Keratinocyte (primary cell): ENCODE measurements around the gene NOTUM. TPM values are rescaled to one million over a fixed set of nuclear protein-coding genes. Genes with fewer than 3 reads are reported as not detected.

ENCODE experiments used
- DNase-seq: peaks from one replicate; pipeline ENCODE4 v3.0.0-alpha.2; 2011; ENCODE audit warnings: low read depth, missing footprints, low spot score
- FAIRE-seq: peaks from 2 replicates; lab custom pipeline; 2011; peaks lifted over from hg19 to GRCh38; lab: Jason Lieb, UNC
- H2AFZ ChIP-seq: 2 replicates; pipeline ENCODE4 v1.6.0; 2012; ENCODE audit warnings: low read length, control low read depth, inconsistent platforms; ENCODE audit not compliant: control insufficient read depth
- H3K27ac ChIP-seq: 2 replicates; pipeline ENCODE4 v1.5.1; 2011; ENCODE audit warnings: low read length; ENCODE audit not compliant: control insufficient read depth, insufficient read depth
- H3K27me3 ChIP-seq: 3 replicates; pipeline ENCODE4 v1.6.0; 2011; ENCODE audit warnings: low read length; ENCODE audit not compliant: control insufficient read depth, insufficient read depth; ENCODE audit errors: extremely low read depth
- H3K36me3 ChIP-seq, 2 experiments: 2 replicates in 1 of 2; 3 replicates in 1 of 2; pipeline ENCODE4 v1.5.1; 2011; ENCODE audit warnings: low read length in 2 of 2, mild to moderate bottlenecking in 1 of 2; ENCODE audit not compliant: control insufficient read depth in 2 of 2, insufficient read depth in 2 of 2; ENCODE audit errors: extremely low read depth in 1 of 2
- H3K4me1 ChIP-seq: 3 replicates; pipeline ENCODE4 v1.5.1; 2011; ENCODE audit warnings: low read length; ENCODE audit not compliant: control insufficient read depth, insufficient read depth; ENCODE audit errors: extremely low read depth
- H3K4me2 ChIP-seq: 3 replicates; pipeline ENCODE4 v1.6.0; 2011; ENCODE audit warnings: low read depth, low read length; ENCODE audit not compliant: control insufficient read depth, insufficient read depth; ENCODE audit errors: extremely low read depth
- H3K4me3 ChIP-seq, 3 experiments: fragments of 200-600 bp in 1 of 3; sonication (generic) in 1 of 3; 2 replicates in 2 of 3; 3 replicates in 1 of 3; pipeline ENCODE4 v1.5.1; 2011 to 2016; ENCODE audit warnings: low read length in 3 of 3, mild to moderate bottlenecking in 3 of 3, control low read depth in 2 of 3, inconsistent platforms in 1 of 3, low read depth in 1 of 3, mixed read lengths in 1 of 3, mixed run types in 1 of 3, moderate library complexity in 1 of 3; ENCODE audit not compliant: control insufficient read depth in 2 of 3, insufficient read depth in 2 of 3; ENCODE audit errors: extremely low read depth in 1 of 3
- H3K79me2 ChIP-seq: 2 replicates; pipeline ENCODE4 v1.6.0; 2012; ENCODE audit warnings: low read length; ENCODE audit not compliant: control insufficient read depth, insufficient read depth
- H3K9ac ChIP-seq: 3 replicates; pipeline ENCODE4 v1.6.0; 2011; ENCODE audit warnings: low read length; ENCODE audit not compliant: control insufficient read depth, insufficient read depth; ENCODE audit errors: extremely low read depth
- H3K9me1 ChIP-seq: 3 replicates; pipeline ENCODE4 v1.6.0; 2011; ENCODE audit warnings: low read length; ENCODE audit not compliant: control insufficient read depth, insufficient read depth; ENCODE audit errors: extremely low read depth
- H3K9me3 ChIP-seq: 2 replicates; pipeline ENCODE4 v1.5.1; 2012; ENCODE audit warnings: low read depth, low read length; ENCODE audit not compliant: control insufficient read depth
- H4K20me1 ChIP-seq: 3 replicates; pipeline ENCODE4 v1.6.0; 2011; ENCODE audit warnings: low read length; ENCODE audit not compliant: control insufficient read depth, insufficient read depth; ENCODE audit errors: extremely low read depth
- CTCF ChIP-seq, 3 experiments: IDR thresholded peaks in 1 of 3; conservative IDR thresholded peaks in 1 of 3; optimal IDR thresholded peaks in 1 of 3; 2 replicates in 2 of 3; 3 replicates in 1 of 3; pipeline versions ENCODE3 to v1.5.1; 2011; ENCODE audit warnings: low read length in 3 of 3, mild to moderate bottlenecking in 3 of 3, moderate library complexity in 2 of 3, control low read depth in 1 of 3, inconsistent platforms in 1 of 3; ENCODE audit not compliant: insufficient read depth in 2 of 3; ENCODE audit errors: extremely low read depth in 1 of 3
- EZH2 ChIP-seq: IDR thresholded peaks from one replicate; pipeline ENCODE4 v1.6.1; 2012; ENCODE audit warnings: inconsistent platforms, mild to moderate bottlenecking, low read length, moderate library complexity
- dilution Hi-C: fragments of 300-500 bp; cut with MboI; formaldehyde crosslinking; loops from one replicate; pipeline ENCODE4 v1.7.0; 2020; ENCODE audit warnings: low sequenced_read_pairs; ENCODE audit not compliant: extremely low pct_ligation_motif_present
- polyA minus RNA-seq, 3 experiments: library from RNA; depleted of rRNA, polyadenylated mRNA; stranded (reverse); fragments of >200 nt; gene quantifications; 1 replicate in 1 of 3; 2 replicates in 1 of 3; 3 replicates in 1 of 3; pipeline ENCODE4 v1.2.3, GENCODE V29; 2011
- polyA plus RNA-seq, 5 experiments: library from polyadenylated mRNA; depleted of rRNA in 3 of 5; stranded (reverse) in 3 of 5; stranded (forward) in 1 of 5; unstranded in 1 of 5; fragments of >200 nt; gene quantifications; 1 replicate in 1 of 5; 2 replicates in 3 of 5; 3 replicates in 1 of 5; pipeline versions ENCODE4 v1.2.1 to v1.2.3, GENCODE V29; 2011 to 2012; ENCODE audit warnings: missing spikeins in 2 of 5, low read depth in 1 of 5, low replicate concordance in 1 of 5

Gene NOTUM
- polyA plus RNA-seq (not detected in 3 replicates), polyA minus RNA-seq (not detected in 3 replicates)
- polyA plus RNA-seq (2011; ENCODE audit: low read depth) = not detected
- not detected in 2 replicates for polyA plus RNA-seq (2011; cell fraction: cytosol; rRNA removed)
- not detected in 2 replicates for polyA plus RNA-seq (2011; cell fraction: nucleus; rRNA removed)
- polyA plus RNA-seq (2012; ENCODE audit: low replicate concordance) = not detected in 2 replicates
- not detected for polyA minus RNA-seq (2011; cell fraction: cytosol; rRNA and poly(A)+ RNA removed)
- not detected in 2 replicates for polyA minus RNA-seq (2011; cell fraction: nucleus; rRNA and poly(A)+ RNA removed)

- no peak for TF ChIP-seq EZH2
- peak in 1 of 3 experiments; percentile 7 for TF ChIP-seq CTCF (optimal IDR thresholded peaks at IDR 0.05 in 1 of 3, IDR thresholded peaks at IDR 0.05 in 1 of 3, conservative IDR thresholded peaks at IDR 0.05 in 1 of 3; ENCODE audit: extremely low read depth in 1 of 3, insufficient read depth in 2 of 3, low read length in 3 of 3)
- no peak for DNase-seq
- H3K4me2 ChIP-seq = no peak within 1 kb of the TSS
- no peaks in the 10 kb centered on the region for H3K36me3 ChIP-seq
- H3K4me1 ChIP-seq = no peaks in the 10 kb centered on the region
- H3K9me1 ChIP-seq = no peaks in the 10 kb centered on the region
- FAIRE-seq = no peak
- H3K27ac ChIP-seq = no peak within 1 kb of the TSS
- H3K9ac ChIP-seq = no peak within 1 kb of the TSS
- H4K20me1 ChIP-seq = no peaks in the 10 kb centered on the region
- no peaks in the 10 kb centered on the region for H3K79me2 ChIP-seq
- H2AFZ ChIP-seq = no peak within 1 kb of the TSS
- no peaks in the 10 kb centered on the region for H3K9me3 ChIP-seq
- peaks cover 84% of the 10 kb centered on the region for H3K27me3 ChIP-seq
- H3K4me3 ChIP-seq = no peak within 1 kb of the TSS
- dilution Hi-C loops = no loop called here
These were observed at the start of gene NOTUM for GRCh38 chr17:81961087-81961511. Gene NOTUM (minus strand): TSS chr17:81961187. CDS start chr17:81960909, 278 bp downstream.

- Histone ChIP-seq H2AFZ (no peak overlapping the region), H4K20me1 (no peaks in the 10 kb centered on the region), H3K9me3 (no peaks in the 10 kb centered on the region), H3K79me2 (no peaks in the 10 kb centered on the region), H3K4me3 (no peak overlapping the region), H3K27me3 (no peaks in the 10 kb centered on the region), H3K9me1 (no peaks in the 10 kb centered on the region), H3K27ac (no peak overlapping the region), H3K9ac (no peak overlapping the region), H3K4me1 (peaks cover 32% of the 10 kb centered on the region), H3K36me3 (no peaks in the 10 kb centered on the region), H3K4me2 (no peak overlapping the region)
- TF ChIP-seq CTCF (optimal IDR thresholded peaks at IDR 0.05 in 1 of 3, IDR thresholded peaks at IDR 0.05 in 1 of 3, conservative IDR thresholded peaks at IDR 0.05 in 1 of 3; ENCODE audit: extremely low read depth in 1 of 3, insufficient read depth in 2 of 3, low read length in 3 of 3) (no peak), EZH2 (no peak)
- FAIRE-seq (no peak), DNase-seq (no peak)
- dilution Hi-C loops = no loop called here
These were observed 48.4 kb upstream of the NOTUM start for GRCh38 chr17:82009413-82009812.
